KMS-11 (cell line): ENCODE results near the gene IER3.
A peak's percentile ranks its signal among the peaks of the same experiment; 100 is the strongest.
"Not testable (repeated sequence)": the region's sequence is repeated elsewhere in the genome, so short reads cannot be mapped to it uniquely, and the experiment has no call there.

Experiments
- H2AFZ ChIP-seq: fragments of 200-600 bp; sonication (generic); 2 replicates; pipeline ENCODE4 v1.6.1; 2016; ENCODE audit warnings: antibody characterized with exemption, mixed run types, low read depth
- H3K27ac ChIP-seq: fragments of 200-600 bp; sonication (generic); 2 replicates; pipeline ENCODE4 v1.6.1; 2016; ENCODE audit warnings: mild to moderate bottlenecking, mixed run types
- H3K27me3 ChIP-seq: fragments of 200-600 bp; sonication (generic); 2 replicates; pipeline ENCODE4 v1.6.1; 2017; ENCODE audit warnings: mild to moderate bottlenecking, low read depth, mixed run types, moderate library complexity; ENCODE audit not compliant: insufficient read depth
- H3K36me3 ChIP-seq: fragments of 200-600 bp; sonication (generic); 2 replicates; pipeline ENCODE4 v1.6.1; 2017; ENCODE audit warnings: mild to moderate bottlenecking, mixed run types; ENCODE audit not compliant: insufficient read depth
- H3K4me1 ChIP-seq: fragments of 200-600 bp; sonication (generic); 2 replicates; pipeline ENCODE4 v1.6.1; 2016; ENCODE audit warnings: mild to moderate bottlenecking, low read depth, mixed run types; ENCODE audit not compliant: poor library complexity, severe bottlenecking
- H3K4me2 ChIP-seq: fragments of 200-600 bp; sonication (generic); 2 replicates; pipeline ENCODE4 v1.7.0; 2016; ENCODE audit warnings: mild to moderate bottlenecking, mixed run types
- H3K4me3 ChIP-seq: fragments of 200-600 bp; sonication (generic); IDR thresholded peaks from 2 replicates; pipeline ENCODE4 v1.6.1; 2017; ENCODE audit warnings: low read depth, low read length, mixed read lengths; ENCODE audit not compliant: insufficient read depth
- H3K79me2 ChIP-seq: fragments of 200-600 bp; sonication (generic); 2 replicates; pipeline ENCODE4 v1.6.1; 2016; ENCODE audit warnings: low read depth, mixed run types; ENCODE audit not compliant: insufficient read depth
- H3K9ac ChIP-seq: fragments of 200-600 bp; sonication (generic); 2 replicates; pipeline ENCODE4 v1.6.1; 2016; ENCODE audit warnings: mild to moderate bottlenecking, mixed run types
- H4K20me1 ChIP-seq: fragments of 200-600 bp; sonication (generic); 2 replicates; pipeline ENCODE4 v1.6.1; 2016; ENCODE audit warnings: mild to moderate bottlenecking, mixed run types; ENCODE audit not compliant: insufficient read depth
- CTCF ChIP-seq: fragments of 200-600 bp; sonication (generic); conservative IDR thresholded peaks from 2 replicates; pipeline ENCODE4 v1.6.1; 2017; ENCODE audit warnings: low read depth, mild to moderate bottlenecking, antibody characterized with exemption, low read length, moderate library complexity, mixed read lengths

IER3 gene

GRCh38 chr6:30727920-30728553 lies 16.3 kb downstream of the IER3 start:
- Histone ChIP-seq H3K27me3 (no peaks in the 10 kb centered on the region), H3K27ac (no peak overlapping the region), H3K79me2 (peaks cover 18% of the 10 kb centered on the region), H3K4me3 (no peak overlapping the region), H4K20me1 (peaks cover 20% of the 10 kb centered on the region), H3K4me1 (peaks cover 32% of the 10 kb centered on the region), H2AFZ (no peak overlapping the region), H3K9ac (no peak overlapping the region), H3K4me2 (no peak overlapping the region), H3K36me3 (peaks cover 9% of the 10 kb centered on the region; the same call in 1 of the 2 replicates)
- TF ChIP-seq CTCF = no peak

GRCh38 chr6:30726506-30727413 lies 17.6 kb downstream of the IER3 start:
- Histone ChIP-seq H3K4me1 (peaks cover 39% of the 10 kb centered on the region), H3K36me3 (peaks cover 20% of the 10 kb centered on the region; the same call in 1 of the 2 replicates), H3K9ac (no peak overlapping the region), H2AFZ (no peak overlapping the region), H3K27ac (peak overlapping the region; percentile 19; the same call in 1 of the 2 replicates), H3K27me3 (no peaks in the 10 kb centered on the region), H3K4me3 (no peak overlapping the region), H3K79me2 (peaks cover 31% of the 10 kb centered on the region), H4K20me1 (peaks cover 33% of the 10 kb centered on the region), H3K4me2 (no peak overlapping the region)
- no peak for TF ChIP-seq CTCF

- peaks cover 36% of the 10 kb centered on the region for H4K20me1 ChIP-seq
- 0 out of 2 replicates have a peak overlapping the region, but pooled peaks have one; percentile 11 for H3K27ac ChIP-seq
- H3K4me1 ChIP-seq = peaks cover 31% of the 10 kb centered on the region
- no peak overlapping the region for H3K4me2 ChIP-seq
- peaks cover 37% of the 10 kb centered on the region for H3K79me2 ChIP-seq
- no peak overlapping the region for H3K9ac ChIP-seq
- TF ChIP-seq CTCF = no peak
- H3K4me3 ChIP-seq = no peak overlapping the region
- H3K36me3 ChIP-seq = peaks cover 23% of the 10 kb centered on the region; the same call in 1 of the 2 replicates
- H3K27me3 ChIP-seq = no peaks in the 10 kb centered on the region
- H2AFZ ChIP-seq = no peak overlapping the region
These were observed 18.4 kb downstream of the IER3 start for GRCh38 chr6:30725713-30726505.

- H3K27me3 ChIP-seq = no peaks in the 10 kb centered on the region
- peaks cover 36% of the 10 kb centered on the region for H4K20me1 ChIP-seq
- H3K9ac ChIP-seq = no peak overlapping the region
- peaks cover 30% of the 10 kb centered on the region for H3K4me1 ChIP-seq
- H3K4me3 ChIP-seq = no peak overlapping the region
- TF ChIP-seq CTCF = no peak
- peaks cover 45% of the 10 kb centered on the region for H3K79me2 ChIP-seq
- H3K36me3 ChIP-seq = peaks cover 23% of the 10 kb centered on the region; the same call in 1 of the 2 replicates
- H3K4me2 ChIP-seq = no peak overlapping the region
- H3K27ac ChIP-seq = peak overlapping the region; percentile 35; the same call in 1 of the 2 replicates
- H2AFZ ChIP-seq = no peak overlapping the region
These were observed 19.3 kb downstream of the IER3 start for GRCh38 chr6:30724906-30725667.

- not testable (repeated sequence) for H3K27me3 ChIP-seq, H2AFZ ChIP-seq, H3K9ac ChIP-seq, H3K4me2 ChIP-seq, H3K4me3 ChIP-seq
- Histone ChIP-seq H4K20me1 (peaks cover 36% of the 10 kb centered on the region), H3K27ac (peak overlapping the region; percentile 35; the same call in 1 of the 2 replicates), H3K4me1 (peaks cover 36% of the 10 kb centered on the region), H3K36me3 (peaks cover 23% of the 10 kb centered on the region; the same call in 1 of the 2 replicates), H3K79me2 (peaks cover 45% of the 10 kb centered on the region)
These were observed 20.3 kb downstream of the IER3 start for GRCh38 chr6:30723843-30724741.
